ENCODE results near the gene RUFY4.

Gene RUFY4

GRCh38 chr2:218138047-218138446 is 69.0 kb downstream of the RUFY4 start:
- no peak for TF ChIP-seq CTCF (IDR thresholded peaks at IDR 0.05; ENCODE audit: control insufficient read depth, insufficient read depth, low read depth, low read length, missing control alignments)
- DNase-seq (ENCODE audit: low read depth) = no peak
- H3K4me3 ChIP-seq (ENCODE audit: control insufficient read depth, low read depth, low read length) = no peak overlapping the region
